Muscle layer of colon (tissue), 2 donors: Measurements from ENCODE around the gene C2orf69.

Experiments used
- H3K27ac ChIP-seq: one replicate; pipeline ENCODE4 v1.7.0; 2013; ENCODE audit warnings: low read depth, mild to moderate bottlenecking, low read length, moderate library complexity
- H3K27me3 ChIP-seq, 2 donors: one replicate each; pipeline ENCODE4 v1.7.0; 2013; ENCODE audit warnings: low read length in 2 of 2, mild to moderate bottlenecking in 2 of 2; ENCODE audit not compliant: insufficient read depth in 2 of 2, control insufficient read depth in 1 of 2
- H3K36me3 ChIP-seq: one replicate; pipeline ENCODE4 v1.7.0; 2013; ENCODE audit warnings: mild to moderate bottlenecking, low read length; ENCODE audit not compliant: insufficient read depth
- H3K4me1 ChIP-seq: one replicate; pipeline ENCODE4 v1.7.0; 2013; ENCODE audit warnings: mild to moderate bottlenecking, low read length; ENCODE audit not compliant: insufficient read depth
- H3K4me3 ChIP-seq, 2 donors: one replicate each; pipeline ENCODE4 v1.7.0; 2013; ENCODE audit warnings: low read length in 2 of 2, low read depth in 1 of 2, mild to moderate bottlenecking in 1 of 2, moderate library complexity in 1 of 2
- H3K9ac ChIP-seq: one replicate; pipeline ENCODE4 v1.7.0; 2013; ENCODE audit warnings: low read length
- H3K9me3 ChIP-seq: one replicate; pipeline ENCODE4 v1.7.0; 2013; ENCODE audit warnings: mild to moderate bottlenecking, low read length
- donor health status: abdominal sarcoma.
- donor health status: Adenocarcinoma of cecum.

The C2orf69 gene

DNA sequence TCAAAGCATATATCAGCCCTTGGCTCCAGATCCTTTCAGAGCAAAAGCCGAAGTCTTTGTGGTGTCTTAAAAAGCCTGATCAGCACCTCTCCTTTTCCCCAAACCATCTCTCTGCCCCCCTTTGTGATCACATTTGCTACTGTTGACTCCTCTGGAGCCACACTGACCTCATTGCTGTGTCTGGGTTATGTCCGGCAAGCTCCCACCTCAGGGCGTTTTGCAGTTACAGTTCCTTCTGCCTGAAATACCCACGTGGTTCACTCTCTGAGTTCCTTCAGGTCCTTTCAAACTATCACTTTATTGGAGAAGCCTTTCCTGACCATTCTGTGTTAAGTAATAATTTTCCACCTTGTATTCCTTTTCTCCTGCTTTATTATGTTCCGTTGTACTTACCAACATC, 11.8 kb downstream of the C2orf69 start:
- Histone ChIP-seq H3K9ac (no peak overlapping the region), H3K4me1 (peaks cover 5% of the 10 kb centered on the region), H3K27me3 (no peaks in the 10 kb centered on the region), H3K36me3 (peaks cover 8% of the 10 kb centered on the region), H3K27ac (no peak overlapping the region), H3K4me3 (peak overlapping the region in 1 of 2 donors; percentile 11), H3K9me3 (no peaks in the 10 kb centered on the region)

DNA sequence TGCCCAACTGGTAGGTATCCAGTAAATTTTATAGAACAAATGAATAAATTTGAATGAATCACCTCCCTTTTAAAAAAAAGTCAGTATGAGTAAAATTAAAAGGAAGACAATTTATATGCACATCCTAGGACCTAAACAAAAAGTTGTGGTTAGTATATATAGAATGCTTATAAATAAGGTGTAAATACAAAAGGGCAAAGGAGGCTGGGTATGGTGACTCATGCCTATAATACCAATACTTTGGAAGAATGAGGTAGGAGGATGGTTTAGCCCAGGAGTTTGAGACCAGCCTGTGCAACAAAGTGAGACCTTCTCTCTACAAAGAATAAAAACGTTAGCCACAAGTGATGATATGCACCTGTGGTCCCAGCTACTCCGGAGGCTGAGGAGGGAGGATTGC, 12.8 kb downstream of the C2orf69 start:
- peaks cover 8% of the 10 kb centered on the region for H3K36me3 ChIP-seq
- no peak overlapping the region for H3K4me3 ChIP-seq
- no peaks in the 10 kb centered on the region for H3K27me3 ChIP-seq
- H3K27ac ChIP-seq, result no peak overlapping the region
- peaks cover 5% of the 10 kb centered on the region for H3K4me1 ChIP-seq
- no peaks in the 10 kb centered on the region for H3K9me3 ChIP-seq
- H3K9ac ChIP-seq, result no peak overlapping the region

DNA sequence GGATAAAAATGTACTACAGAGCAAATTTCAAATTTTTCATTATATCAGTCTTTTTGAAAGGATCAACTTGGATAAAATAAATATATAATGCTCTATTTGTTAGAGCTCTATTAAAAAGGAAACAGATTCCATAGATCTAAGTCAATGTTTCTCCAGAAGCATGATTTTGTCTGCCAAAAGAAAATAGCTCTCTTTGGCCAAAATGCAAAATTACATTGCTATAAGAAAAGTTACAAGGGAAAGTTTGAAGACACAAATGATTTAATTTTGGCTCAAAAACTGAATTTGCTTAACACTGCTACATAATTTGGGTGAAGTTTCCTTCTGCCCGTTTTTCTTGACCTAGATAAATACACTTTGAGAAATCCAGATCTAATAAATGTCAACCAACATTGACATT, 15.7 kb downstream of the C2orf69 start:
- Histone ChIP-seq H3K9me3 (no peaks in the 10 kb centered on the region), H3K27ac (no peak overlapping the region), H3K4me1 (peaks cover 5% of the 10 kb centered on the region), H3K27me3 (no peaks in the 10 kb centered on the region), H3K36me3 (peaks cover 12% of the 10 kb centered on the region), H3K4me3 (no peak overlapping the region), H3K9ac (no peak overlapping the region)

DNA sequence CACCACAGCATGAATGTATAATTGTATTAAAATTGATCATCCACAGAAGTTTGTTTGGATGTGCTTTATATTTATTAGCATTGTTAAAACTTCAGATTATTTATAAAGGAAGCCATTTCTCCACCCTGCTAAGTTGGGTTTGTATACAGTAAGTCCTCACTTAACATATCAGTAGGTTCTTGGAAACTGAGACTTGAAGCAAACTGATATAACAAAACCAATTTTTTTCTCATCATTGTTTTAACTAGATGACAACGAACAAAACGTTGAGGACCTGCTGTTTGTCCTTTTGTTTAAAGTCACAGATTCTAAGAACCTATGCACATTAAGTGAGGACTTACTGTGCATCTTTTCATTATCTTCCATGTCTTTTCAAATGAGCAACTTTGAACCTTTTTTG, 17.1 kb downstream of the C2orf69 start:
- peaks cover 25% of the 10 kb centered on the region for H3K36me3 ChIP-seq
- no peak overlapping the region for H3K27ac ChIP-seq
- H3K4me1 ChIP-seq, result no peaks in the 10 kb centered on the region
- H3K9me3 ChIP-seq, result no peaks in the 10 kb centered on the region
- H3K27me3 ChIP-seq, result no peaks in the 10 kb centered on the region
- no peak overlapping the region for H3K4me3 ChIP-seq
- H3K9ac ChIP-seq, result no peak overlapping the region

DNA sequence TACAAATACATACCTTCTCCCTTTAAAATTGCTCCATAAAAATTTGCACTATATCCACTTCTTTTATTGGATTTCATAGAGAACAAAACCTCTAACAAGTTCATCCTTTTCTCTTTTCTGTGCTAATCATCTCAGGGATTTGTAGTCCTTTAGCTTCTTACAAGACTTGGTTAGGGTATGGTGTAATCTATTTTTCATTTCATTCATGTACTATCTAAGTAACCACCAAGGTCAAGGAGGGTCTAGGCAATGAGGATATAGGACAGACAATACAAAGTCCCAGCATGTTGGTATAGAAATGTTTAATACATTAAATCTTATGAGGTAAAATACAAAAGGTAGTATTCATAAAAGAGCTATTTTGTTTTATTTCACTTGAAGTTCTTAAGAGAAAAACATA, 17.5 kb downstream of the C2orf69 start:
- H3K4me1 ChIP-seq, result no peaks in the 10 kb centered on the region
- H3K27ac ChIP-seq, result no peak overlapping the region
- H3K27me3 ChIP-seq, result no peaks in the 10 kb centered on the region
- peaks cover 26% of the 10 kb centered on the region for H3K36me3 ChIP-seq
- no peaks in the 10 kb centered on the region for H3K9me3 ChIP-seq
- H3K9ac ChIP-seq, result no peak overlapping the region
- H3K4me3 ChIP-seq, result no peak overlapping the region

DNA sequence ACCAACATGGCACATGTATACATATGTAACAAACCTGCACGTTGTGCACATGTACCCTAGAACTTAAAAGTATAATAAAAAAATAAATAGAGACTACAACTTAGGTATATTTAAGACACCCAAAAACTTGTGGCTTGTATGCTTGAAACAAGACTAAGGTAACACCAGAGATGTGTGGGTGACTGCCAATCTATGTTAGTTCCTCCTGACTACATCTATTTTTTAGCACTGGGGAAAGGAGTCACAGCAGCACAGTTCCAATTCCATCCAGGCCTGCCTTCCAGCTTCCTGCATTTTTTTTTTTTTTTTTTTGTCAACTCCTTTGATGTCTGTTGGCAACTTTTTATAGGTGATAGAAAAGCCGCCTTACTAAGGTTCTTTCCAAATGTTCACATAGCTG, 18.2 kb downstream of the C2orf69 start:
- Histone ChIP-seq H3K36me3 (peaks cover 26% of the 10 kb centered on the region), H3K9ac (no peak overlapping the region), H3K9me3 (no peaks in the 10 kb centered on the region), H3K27me3 (no peaks in the 10 kb centered on the region), H3K4me1 (no peaks in the 10 kb centered on the region), H3K27ac (no peak overlapping the region), H3K4me3 (no peak overlapping the region)

DNA sequence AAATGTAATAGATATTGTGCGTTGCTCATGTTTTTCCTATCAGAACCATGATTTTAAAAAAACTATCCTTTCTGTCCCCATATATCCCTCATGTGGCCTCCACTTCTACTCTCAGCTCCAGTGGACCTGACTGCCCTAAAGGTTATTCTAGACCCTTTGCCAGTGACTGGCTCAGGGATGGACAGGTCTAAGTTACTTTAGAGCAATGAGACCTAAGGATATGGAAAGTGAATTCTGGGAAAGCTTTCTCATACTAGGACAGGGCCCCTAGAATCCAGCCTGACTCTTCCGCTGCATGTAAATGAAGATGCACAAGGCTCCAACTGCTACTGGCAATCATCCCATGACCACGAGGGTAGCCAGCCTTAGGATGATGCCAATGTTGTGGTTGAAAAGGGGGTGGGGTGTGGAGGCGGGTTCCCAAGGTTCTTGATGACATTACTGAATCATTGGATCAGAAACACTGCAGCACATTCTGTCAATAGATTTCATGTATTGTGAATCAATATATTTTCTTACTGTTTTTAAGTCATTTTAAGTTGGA, 21.3 kb downstream of the C2orf69 start:
- H3K4me3 ChIP-seq, result no peak overlapping the region
- no peaks in the 10 kb centered on the region for H3K4me1 ChIP-seq
- no peak overlapping the region for H3K27ac ChIP-seq
- H3K9me3 ChIP-seq, result no peaks in the 10 kb centered on the region
- H3K27me3 ChIP-seq, result no peaks in the 10 kb centered on the region
- H3K36me3 ChIP-seq, result peaks cover 29% of the 10 kb centered on the region
- H3K9ac ChIP-seq, result no peak overlapping the region

DNA sequence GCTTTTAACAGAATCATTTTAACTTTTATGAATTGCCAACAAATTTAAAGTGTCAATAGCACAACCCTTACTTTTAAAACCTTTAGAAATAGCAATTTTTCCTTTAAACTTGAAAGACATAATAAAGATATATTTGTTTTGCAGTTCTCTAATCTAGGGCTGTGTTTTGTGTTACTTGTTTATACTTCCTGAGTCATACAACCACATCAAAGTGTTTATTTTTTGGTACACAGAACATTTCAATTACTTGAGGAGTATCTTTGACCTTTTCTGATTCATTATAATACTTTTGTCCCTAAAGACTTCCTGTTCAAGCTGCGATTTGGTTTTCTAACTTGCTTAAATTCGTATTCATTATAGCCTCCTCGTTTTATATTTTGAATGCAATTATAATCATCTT, 22.4 kb downstream of the C2orf69 start:
- Histone ChIP-seq H3K27ac (no peak overlapping the region), H3K4me3 (no peak overlapping the region), H3K9me3 (no peaks in the 10 kb centered on the region), H3K36me3 (peaks cover 34% of the 10 kb centered on the region), H3K27me3 (no peaks in the 10 kb centered on the region), H3K4me1 (no peaks in the 10 kb centered on the region), H3K9ac (no peak overlapping the region)

DNA sequence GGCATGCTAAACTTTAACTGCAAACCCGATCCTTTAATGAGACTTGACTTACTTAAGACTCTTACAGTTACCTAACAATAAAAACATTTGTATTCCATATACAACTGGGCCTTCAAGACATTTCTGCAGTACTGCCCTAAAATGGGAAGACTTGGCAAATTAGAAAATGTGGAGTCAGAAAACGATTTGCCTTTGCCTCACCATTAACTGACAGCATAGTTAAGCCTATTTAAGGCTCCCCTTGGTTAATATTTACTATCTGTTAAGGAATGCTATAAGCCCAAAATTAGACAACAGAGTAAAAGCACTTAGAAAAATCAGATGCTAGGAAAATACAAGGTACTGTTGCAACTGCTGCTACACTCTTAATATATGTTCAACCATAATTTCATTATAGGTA, 25.5 kb downstream of the C2orf69 start:
- no peaks in the 10 kb centered on the region for H3K27me3 ChIP-seq
- H3K9me3 ChIP-seq, result no peaks in the 10 kb centered on the region
- H3K36me3 ChIP-seq, result peaks cover 32% of the 10 kb centered on the region
- H3K9ac ChIP-seq, result no peak overlapping the region
- no peak overlapping the region for H3K4me3 ChIP-seq
- no peak overlapping the region for H3K27ac ChIP-seq
- no peaks in the 10 kb centered on the region for H3K4me1 ChIP-seq

DNA sequence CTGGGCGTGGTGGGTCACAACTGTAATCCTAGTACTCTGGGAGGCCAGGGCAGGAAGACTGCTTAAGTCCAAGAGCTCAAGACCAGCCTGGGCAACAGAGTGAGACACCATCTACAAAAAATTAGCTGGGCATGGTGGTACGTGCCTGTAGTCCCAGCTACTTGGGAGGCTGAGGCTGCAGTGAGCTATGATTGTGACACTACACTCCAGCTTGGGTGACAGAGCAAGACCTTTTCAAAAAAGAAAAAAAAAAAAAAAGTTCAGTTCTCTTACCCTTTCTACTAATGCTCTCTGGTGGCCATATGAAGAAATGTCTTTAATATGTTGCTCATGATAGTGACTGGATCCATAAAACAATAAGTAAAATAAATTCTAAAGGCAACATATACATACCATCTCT, 29.3 kb downstream of the C2orf69 start:
- no peak overlapping the region for H3K9ac ChIP-seq
- no peaks in the 10 kb centered on the region for H3K4me1 ChIP-seq
- H3K27me3 ChIP-seq, result no peaks in the 10 kb centered on the region
- no peak overlapping the region for H3K27ac ChIP-seq
- H3K36me3 ChIP-seq, result peaks cover 36% of the 10 kb centered on the region
- H3K9me3 ChIP-seq, result no peaks in the 10 kb centered on the region
- H3K4me3 ChIP-seq, result no peak overlapping the region

DNA sequence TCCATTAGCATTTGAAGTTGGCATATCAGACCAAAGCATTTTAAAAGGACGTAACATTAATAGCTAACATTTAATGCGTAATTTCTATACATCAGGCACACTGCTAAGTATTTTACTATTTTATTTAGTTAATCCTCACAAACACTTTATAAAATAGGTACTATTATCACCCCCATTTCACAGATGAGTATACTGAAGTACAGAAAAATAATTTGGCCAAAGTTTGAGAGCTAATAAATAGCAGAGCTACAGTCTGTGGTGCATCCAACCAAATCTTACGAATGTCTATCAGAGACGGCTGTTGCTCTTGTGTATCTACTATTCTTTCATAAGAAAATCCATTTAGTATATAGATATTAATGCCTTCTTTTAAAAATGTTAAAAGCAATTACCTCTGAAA, 32.3 kb downstream of the C2orf69 start:
- Histone ChIP-seq H3K9ac (no peak overlapping the region), H3K4me1 (no peaks in the 10 kb centered on the region), H3K27me3 (no peaks in the 10 kb centered on the region), H3K9me3 (no peaks in the 10 kb centered on the region), H3K27ac (no peak overlapping the region), H3K36me3 (peaks cover 45% of the 10 kb centered on the region), H3K4me3 (no peak overlapping the region)

DNA sequence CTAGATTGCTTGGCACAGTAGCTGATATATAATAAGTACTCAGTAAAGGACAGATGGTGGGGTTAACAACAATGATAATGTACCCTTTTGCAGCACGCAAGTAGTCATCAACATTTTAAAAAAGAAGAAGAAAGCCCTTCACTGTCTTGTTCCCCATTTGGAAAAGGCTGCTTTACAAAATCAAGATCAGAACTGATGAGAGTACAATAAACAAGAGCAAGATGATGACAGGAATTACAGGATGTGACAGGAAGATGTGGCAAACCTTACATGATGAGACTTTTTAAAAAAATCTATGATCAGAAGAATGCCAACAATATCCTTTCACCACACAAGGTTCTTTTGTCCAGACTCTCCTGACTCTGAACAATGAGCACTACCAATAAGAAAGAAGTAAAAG, 35.1 kb downstream of the C2orf69 start:
- H3K9me3 ChIP-seq, result no peaks in the 10 kb centered on the region
- peaks cover 41% of the 10 kb centered on the region for H3K36me3 ChIP-seq
- no peak overlapping the region for H3K9ac ChIP-seq
- H3K27ac ChIP-seq, result no peak overlapping the region
- H3K4me1 ChIP-seq, result no peaks in the 10 kb centered on the region
- H3K27me3 ChIP-seq, result no peaks in the 10 kb centered on the region
- H3K4me3 ChIP-seq, result no peak overlapping the region
